ENCODE results near the gene ABRACL. TPM values are rescaled to one million over a fixed set of nuclear protein-coding genes. Genes with fewer than 3 reads are reported as not detected.
A peak's percentile ranks its signal among the peaks of the same experiment; 100 is the strongest.
"Not testable (repeated sequence)": the region's sequence is repeated elsewhere in the genome, so short reads cannot be mapped to it uniquely, and the experiment has no call there.

Gene ABRACL
- total RNA-seq, 2 donors from 2014 or later, result 8.0 to 10.2 TPM

DNA sequence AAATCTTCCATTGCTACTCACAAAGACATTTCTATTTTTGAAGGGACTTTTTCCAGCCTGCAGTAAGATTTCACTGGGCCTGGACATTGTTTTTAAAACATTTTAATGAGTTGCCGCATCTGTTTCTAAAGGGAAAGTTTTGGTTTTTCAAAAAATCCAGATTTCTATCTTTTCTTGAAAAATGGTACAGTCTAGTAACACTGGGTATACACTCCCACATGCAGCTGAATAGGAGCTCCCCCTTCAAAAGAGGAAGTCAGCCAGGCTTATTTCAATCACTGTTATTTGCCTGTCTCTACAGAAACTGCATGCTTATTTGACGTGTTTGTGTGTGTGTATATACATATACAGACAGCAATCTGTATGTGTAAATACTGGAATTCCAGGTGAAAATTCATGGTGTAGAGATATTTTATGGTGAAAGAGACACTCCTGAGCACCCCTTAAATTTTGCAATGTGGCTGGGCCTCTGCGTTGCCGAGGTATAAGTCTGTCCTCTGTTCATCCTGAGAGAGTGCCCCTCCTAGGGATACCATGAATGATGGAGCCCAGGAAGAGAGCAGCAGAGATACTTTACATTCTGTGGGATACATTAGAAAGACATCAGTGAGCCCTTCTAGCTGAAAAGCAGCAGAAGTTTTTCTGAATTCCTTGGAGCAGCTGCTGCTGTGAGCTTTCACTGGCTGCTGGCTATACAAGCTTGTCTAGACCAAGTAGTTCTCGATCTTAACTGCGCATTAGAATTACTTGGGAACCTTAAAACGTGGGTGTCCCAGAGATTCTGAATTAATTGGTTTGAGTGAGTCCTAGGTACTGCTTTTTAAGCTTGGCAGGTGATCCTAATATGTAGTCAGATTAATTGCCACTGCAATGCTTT, 12.0 kb upstream of the ABRACL start:
- DNase-seq (ENCODE audit: low spot score), result no peak
- no peak for TF ChIP-seq CTCF (IDR thresholded peaks at IDR 0.05)
- no peaks in the 10 kb centered on the region for H3K36me3 ChIP-seq
- H3K4me3 ChIP-seq, result no peak overlapping the region
- peaks cover 0 to 15% of the 10 kb centered on the region in 2 donors for H3K4me1 ChIP-seq
- no peaks in the 10 kb centered on the region for H3K27me3 ChIP-seq
- H3K27ac ChIP-seq, result peak overlapping the region; percentile 15 to 45
- no peaks in the 10 kb centered on the region for H3K9me3 ChIP-seq

GRCh38 chr6:139017227-139017626, 11.3 kb upstream of the ABRACL start:
- H3K27ac ChIP-seq, result peak overlapping the region; percentile 15 to 45
- no peak for TF ChIP-seq CTCF (IDR thresholded peaks at IDR 0.05)
- no peaks in the 10 kb centered on the region for H3K9me3 ChIP-seq
- no peaks in the 10 kb centered on the region for H3K36me3 ChIP-seq
- H3K4me3 ChIP-seq, result no peak overlapping the region
- H3K4me1 ChIP-seq, result peaks cover 0 to 15% of the 10 kb centered on the region in 2 donors
- no peak for DNase-seq (ENCODE audit: low spot score)
- H3K27me3 ChIP-seq, result no peaks in the 10 kb centered on the region

GRCh38 chr6:139019722-139020121, 8.8 kb upstream of the ABRACL start:
- peaks cover 0 to 15% of the 10 kb centered on the region in 2 donors for H3K4me1 ChIP-seq
- no peaks in the 10 kb centered on the region for H3K9me3 ChIP-seq
- no peak overlapping the region for H3K27ac ChIP-seq
- DNase-seq (ENCODE audit: low spot score), result no peak
- no peaks in the 10 kb centered on the region for H3K36me3 ChIP-seq
- H3K27me3 ChIP-seq, result no peaks in the 10 kb centered on the region
- H3K4me3 ChIP-seq, result no peak overlapping the region
- TF ChIP-seq CTCF (IDR thresholded peaks at IDR 0.05), result no peak

GRCh38 chr6:139020689-139021088, 7.9 kb upstream of the ABRACL start:
- no peaks in the 10 kb centered on the region for H3K9me3 ChIP-seq
- peaks cover 0 to 15% of the 10 kb centered on the region in 2 donors for H3K4me1 ChIP-seq
- DNase-seq (ENCODE audit: low spot score), result no peak
- TF ChIP-seq CTCF (IDR thresholded peaks at IDR 0.05), result no peak
- no peaks in the 10 kb centered on the region for H3K27me3 ChIP-seq
- H3K4me3 ChIP-seq, result no peak overlapping the region
- H3K36me3 ChIP-seq, result no peaks in the 10 kb centered on the region
- H3K27ac ChIP-seq, result no peak overlapping the region

- H3K4me1 ChIP-seq, result peaks cover 0 to 17% of the 10 kb centered on the region in 2 donors
- not testable (repeated sequence) for H3K36me3 ChIP-seq; H3K27me3 ChIP-seq; H3K27ac ChIP-seq; DNase-seq (ENCODE audit: low spot score); H3K9me3 ChIP-seq; H3K4me3 ChIP-seq
Measured at GRCh38 chr6:139025416-139025815, 3.1 kb upstream of the ABRACL start.

DNA sequence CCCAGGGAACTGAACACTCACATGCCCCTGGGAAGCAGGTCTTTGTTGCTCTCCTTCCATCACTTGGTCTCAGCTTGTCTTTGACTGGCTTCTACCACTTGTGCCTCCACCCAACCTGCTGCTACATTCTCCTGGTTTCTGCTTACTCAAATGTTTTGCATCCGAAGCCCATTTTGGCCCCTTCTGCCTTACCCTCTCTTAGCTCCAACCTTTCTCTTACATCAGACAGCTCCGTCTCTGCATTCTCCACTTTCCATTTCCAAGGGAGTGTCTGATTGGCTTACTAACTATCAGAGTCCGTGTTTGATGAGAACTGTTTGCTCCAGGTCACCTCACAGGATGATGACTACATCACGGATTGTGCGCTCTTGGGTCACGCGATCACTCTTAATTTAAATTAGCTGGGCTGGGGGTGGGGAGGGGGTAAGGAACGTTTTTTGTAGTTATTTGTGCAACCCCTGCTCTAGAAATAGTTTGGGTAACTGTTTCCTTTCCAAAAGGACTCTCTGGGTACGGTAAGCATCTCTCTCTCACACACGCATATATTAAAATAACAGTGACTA, 844 bp upstream of the ABRACL start:
- Histone ChIP-seq H3K9me3 (no peaks in the 10 kb centered on the region), H3K4me3 (peak overlapping the region; percentile 82 to 96), H3K27ac (peak overlapping the region in 1 of 2 donors; percentile 85), H3K27me3 (no peaks in the 10 kb centered on the region), H3K36me3 (no peaks in the 10 kb centered on the region), H3K4me1 (peaks cover 0 to 17% of the 10 kb centered on the region in 2 donors)
- no peak for DNase-seq (ENCODE audit: low spot score)
- no peak for TF ChIP-seq CTCF (IDR thresholded peaks at IDR 0.05)
